PFSK-1 (cell line): ENCODE results near the gene ABHD17A.

Experiments
- POLR2AphosphoS5 ChIP-seq: IDR thresholded peaks from 2 replicates; pipeline ENCODE4 v1.6.1; 2012; ENCODE audit warnings: low read depth, mild to moderate bottlenecking, control low read depth, low read length, moderate library complexity
- SIN3A ChIP-seq: IDR thresholded peaks from 2 replicates; pipeline ENCODE4 v1.6.1; 2012; ENCODE audit warnings: mild to moderate bottlenecking, low read length, moderate library complexity, borderline replicate concordance; ENCODE audit not compliant: insufficient read depth
- TAF1 ChIP-seq: IDR thresholded peaks from 2 replicates; pipeline ENCODE4 v1.6.1; 2012; ENCODE audit warnings: low read length, control low read depth, borderline replicate concordance; ENCODE audit not compliant: insufficient read depth
- TF ChIP-seq, protein P1 (sequence below), 2 experiments: IDR thresholded peaks; 2 replicates each; pipeline versions ENCODE4 v1.6.1 to v1.8.0; 2011 to 2012; ENCODE audit warnings: low read depth in 2 of 2, low read length in 2 of 2, control low read depth in 1 of 2, inconsistent platforms in 1 of 2, mild to moderate bottlenecking in 1 of 2, moderate library complexity in 1 of 2; ENCODE audit not compliant: insufficient read depth in 1 of 2

DNA sequence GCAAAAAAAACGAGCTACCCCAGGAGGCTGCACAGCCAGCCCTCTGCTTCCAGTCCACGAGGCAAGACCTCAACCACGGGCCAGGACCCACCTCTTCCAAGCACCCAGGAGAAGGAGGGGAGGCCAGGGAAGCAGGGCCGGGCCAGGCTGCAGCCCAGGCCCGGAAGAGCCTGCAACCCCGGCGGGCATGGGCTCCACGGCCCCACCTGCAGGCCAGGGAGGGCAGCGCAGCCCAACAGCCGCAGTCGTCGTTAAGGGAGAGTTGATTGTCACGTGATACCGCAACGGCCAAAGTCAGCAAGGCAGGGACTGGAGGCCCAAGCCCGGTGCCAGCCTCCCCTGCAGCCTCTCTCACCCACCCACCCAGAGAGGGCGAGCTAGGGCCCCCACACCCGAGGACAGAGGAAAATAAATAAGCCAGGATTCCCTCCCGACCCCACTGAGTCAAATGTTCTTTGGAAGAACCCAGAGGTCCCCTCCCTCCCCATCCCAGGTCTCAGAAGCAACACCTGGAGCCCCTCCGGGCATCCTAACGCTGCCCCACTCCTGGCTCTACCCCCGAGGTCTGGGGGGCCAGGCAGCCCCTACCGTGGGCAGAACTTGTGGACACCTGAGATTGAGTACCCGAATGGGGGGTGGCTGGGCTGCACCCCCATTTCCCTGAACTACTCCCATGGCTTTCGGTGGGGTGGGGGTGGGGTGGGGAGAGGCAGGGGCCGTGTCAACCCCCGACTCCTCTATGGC, 31.8 kb downstream of the ABHD17A start:
- TF ChIP-seq TAF1 (no peak), POLR2AphosphoS5 (no peak), SIN3A (no peak)
- TF ChIP-seq, protein P1, sequence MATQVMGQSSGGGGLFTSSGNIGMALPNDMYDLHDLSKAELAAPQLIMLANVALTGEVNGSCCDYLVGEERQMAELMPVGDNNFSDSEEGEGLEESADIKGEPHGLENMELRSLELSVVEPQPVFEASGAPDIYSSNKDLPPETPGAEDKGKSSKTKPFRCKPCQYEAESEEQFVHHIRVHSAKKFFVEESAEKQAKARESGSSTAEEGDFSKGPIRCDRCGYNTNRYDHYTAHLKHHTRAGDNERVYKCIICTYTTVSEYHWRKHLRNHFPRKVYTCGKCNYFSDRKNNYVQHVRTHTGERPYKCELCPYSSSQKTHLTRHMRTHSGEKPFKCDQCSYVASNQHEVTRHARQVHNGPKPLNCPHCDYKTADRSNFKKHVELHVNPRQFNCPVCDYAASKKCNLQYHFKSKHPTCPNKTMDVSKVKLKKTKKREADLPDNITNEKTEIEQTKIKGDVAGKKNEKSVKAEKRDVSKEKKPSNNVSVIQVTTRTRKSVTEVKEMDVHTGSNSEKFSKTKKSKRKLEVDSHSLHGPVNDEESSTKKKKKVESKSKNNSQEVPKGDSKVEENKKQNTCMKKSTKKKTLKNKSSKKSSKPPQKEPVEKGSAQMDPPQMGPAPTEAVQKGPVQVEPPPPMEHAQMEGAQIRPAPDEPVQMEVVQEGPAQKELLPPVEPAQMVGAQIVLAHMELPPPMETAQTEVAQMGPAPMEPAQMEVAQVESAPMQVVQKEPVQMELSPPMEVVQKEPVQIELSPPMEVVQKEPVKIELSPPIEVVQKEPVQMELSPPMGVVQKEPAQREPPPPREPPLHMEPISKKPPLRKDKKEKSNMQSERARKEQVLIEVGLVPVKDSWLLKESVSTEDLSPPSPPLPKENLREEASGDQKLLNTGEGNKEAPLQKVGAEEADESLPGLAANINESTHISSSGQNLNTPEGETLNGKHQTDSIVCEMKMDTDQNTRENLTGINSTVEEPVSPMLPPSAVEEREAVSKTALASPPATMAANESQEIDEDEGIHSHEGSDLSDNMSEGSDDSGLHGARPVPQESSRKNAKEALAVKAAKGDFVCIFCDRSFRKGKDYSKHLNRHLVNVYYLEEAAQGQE (IDR thresholded peaks at IDR 0.05; ENCODE audit: insufficient read depth in 1 of 2, low read depth in 2 of 2, low read length in 2 of 2) = no peak
